ENCODE data around the gene TC2N. TPM values are rescaled to one million over a fixed set of nuclear protein-coding genes. Genes with fewer than 3 reads are reported as not detected.

The TC2N gene
- total and polyA plus RNA-seq, 2 experiments from 2014 or later, result 10.0 to 35.0 TPM

DNA sequence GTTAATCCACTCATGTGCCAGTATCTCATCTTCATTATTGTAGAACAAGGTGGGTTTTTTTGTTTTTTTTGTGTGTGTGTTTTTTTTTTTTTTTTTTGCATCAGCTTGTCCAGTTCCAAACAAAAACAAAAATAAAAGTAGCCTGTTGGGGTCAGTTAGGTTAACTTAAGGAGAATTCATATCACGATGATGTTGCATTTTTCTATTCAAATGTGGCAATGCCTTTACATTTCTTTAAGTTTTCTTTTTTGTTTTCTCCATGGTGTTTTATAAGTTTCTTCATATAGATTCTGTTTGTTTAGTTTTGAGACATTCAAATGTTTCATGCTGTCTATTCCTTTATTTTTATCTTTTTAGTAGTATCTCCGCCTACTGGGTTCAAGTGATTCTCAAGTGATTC is 119.3 kb downstream of the TC2N start:
- H3K4me3 ChIP-seq, result no peak overlapping the region
- TF ChIP-seq EZH2 (IDR thresholded peaks at IDR 0.05; ENCODE audit: low read depth, unreplicated experiment) (no peak), POLR2AphosphoS5 (IDR thresholded peaks at IDR 0.05; ENCODE audit: low read depth) (no peak), NANOG (IDR thresholded peaks at IDR 0.05; ENCODE audit: borderline replicate concordance) (no peak), ZNF331 (CRISPR knock-in tag; IDR thresholded peaks at IDR 0.05; ENCODE audit: low read depth) (no peak), EZH2phosphoT487 (IDR thresholded peaks at IDR 0.05; ENCODE audit: unreplicated experiment) (no peak), JUNB (IDR thresholded peaks at IDR 0.05; ENCODE audit: unreplicated experiment) (no peak), STAT1 (IDR thresholded peaks at IDR 0.05; ENCODE audit: unreplicated experiment) (no peak)
- TF ChIP-seq, protein P1, sequence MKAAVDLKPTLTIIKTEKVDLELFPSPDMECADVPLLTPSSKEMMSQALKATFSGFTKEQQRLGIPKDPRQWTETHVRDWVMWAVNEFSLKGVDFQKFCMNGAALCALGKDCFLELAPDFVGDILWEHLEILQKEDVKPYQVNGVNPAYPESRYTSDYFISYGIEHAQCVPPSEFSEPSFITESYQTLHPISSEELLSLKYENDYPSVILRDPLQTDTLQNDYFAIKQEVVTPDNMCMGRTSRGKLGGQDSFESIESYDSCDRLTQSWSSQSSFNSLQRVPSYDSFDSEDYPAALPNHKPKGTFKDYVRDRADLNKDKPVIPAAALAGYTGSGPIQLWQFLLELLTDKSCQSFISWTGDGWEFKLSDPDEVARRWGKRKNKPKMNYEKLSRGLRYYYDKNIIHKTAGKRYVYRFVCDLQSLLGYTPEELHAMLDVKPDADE (IDR thresholded peaks at IDR 0.05), result no peak
- TF ChIP-seq, protein P2, sequence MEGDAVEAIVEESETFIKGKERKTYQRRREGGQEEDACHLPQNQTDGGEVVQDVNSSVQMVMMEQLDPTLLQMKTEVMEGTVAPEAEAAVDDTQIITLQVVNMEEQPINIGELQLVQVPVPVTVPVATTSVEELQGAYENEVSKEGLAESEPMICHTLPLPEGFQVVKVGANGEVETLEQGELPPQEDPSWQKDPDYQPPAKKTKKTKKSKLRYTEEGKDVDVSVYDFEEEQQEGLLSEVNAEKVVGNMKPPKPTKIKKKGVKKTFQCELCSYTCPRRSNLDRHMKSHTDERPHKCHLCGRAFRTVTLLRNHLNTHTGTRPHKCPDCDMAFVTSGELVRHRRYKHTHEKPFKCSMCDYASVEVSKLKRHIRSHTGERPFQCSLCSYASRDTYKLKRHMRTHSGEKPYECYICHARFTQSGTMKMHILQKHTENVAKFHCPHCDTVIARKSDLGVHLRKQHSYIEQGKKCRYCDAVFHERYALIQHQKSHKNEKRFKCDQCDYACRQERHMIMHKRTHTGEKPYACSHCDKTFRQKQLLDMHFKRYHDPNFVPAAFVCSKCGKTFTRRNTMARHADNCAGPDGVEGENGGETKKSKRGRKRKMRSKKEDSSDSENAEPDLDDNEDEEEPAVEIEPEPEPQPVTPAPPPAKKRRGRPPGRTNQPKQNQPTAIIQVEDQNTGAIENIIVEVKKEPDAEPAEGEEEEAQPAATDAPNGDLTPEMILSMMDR (conservative IDR thresholded peaks at IDR 0.05; ENCODE audit: low read depth in 2 of 2), result no peak
- TF ChIP-seq, protein P3, sequence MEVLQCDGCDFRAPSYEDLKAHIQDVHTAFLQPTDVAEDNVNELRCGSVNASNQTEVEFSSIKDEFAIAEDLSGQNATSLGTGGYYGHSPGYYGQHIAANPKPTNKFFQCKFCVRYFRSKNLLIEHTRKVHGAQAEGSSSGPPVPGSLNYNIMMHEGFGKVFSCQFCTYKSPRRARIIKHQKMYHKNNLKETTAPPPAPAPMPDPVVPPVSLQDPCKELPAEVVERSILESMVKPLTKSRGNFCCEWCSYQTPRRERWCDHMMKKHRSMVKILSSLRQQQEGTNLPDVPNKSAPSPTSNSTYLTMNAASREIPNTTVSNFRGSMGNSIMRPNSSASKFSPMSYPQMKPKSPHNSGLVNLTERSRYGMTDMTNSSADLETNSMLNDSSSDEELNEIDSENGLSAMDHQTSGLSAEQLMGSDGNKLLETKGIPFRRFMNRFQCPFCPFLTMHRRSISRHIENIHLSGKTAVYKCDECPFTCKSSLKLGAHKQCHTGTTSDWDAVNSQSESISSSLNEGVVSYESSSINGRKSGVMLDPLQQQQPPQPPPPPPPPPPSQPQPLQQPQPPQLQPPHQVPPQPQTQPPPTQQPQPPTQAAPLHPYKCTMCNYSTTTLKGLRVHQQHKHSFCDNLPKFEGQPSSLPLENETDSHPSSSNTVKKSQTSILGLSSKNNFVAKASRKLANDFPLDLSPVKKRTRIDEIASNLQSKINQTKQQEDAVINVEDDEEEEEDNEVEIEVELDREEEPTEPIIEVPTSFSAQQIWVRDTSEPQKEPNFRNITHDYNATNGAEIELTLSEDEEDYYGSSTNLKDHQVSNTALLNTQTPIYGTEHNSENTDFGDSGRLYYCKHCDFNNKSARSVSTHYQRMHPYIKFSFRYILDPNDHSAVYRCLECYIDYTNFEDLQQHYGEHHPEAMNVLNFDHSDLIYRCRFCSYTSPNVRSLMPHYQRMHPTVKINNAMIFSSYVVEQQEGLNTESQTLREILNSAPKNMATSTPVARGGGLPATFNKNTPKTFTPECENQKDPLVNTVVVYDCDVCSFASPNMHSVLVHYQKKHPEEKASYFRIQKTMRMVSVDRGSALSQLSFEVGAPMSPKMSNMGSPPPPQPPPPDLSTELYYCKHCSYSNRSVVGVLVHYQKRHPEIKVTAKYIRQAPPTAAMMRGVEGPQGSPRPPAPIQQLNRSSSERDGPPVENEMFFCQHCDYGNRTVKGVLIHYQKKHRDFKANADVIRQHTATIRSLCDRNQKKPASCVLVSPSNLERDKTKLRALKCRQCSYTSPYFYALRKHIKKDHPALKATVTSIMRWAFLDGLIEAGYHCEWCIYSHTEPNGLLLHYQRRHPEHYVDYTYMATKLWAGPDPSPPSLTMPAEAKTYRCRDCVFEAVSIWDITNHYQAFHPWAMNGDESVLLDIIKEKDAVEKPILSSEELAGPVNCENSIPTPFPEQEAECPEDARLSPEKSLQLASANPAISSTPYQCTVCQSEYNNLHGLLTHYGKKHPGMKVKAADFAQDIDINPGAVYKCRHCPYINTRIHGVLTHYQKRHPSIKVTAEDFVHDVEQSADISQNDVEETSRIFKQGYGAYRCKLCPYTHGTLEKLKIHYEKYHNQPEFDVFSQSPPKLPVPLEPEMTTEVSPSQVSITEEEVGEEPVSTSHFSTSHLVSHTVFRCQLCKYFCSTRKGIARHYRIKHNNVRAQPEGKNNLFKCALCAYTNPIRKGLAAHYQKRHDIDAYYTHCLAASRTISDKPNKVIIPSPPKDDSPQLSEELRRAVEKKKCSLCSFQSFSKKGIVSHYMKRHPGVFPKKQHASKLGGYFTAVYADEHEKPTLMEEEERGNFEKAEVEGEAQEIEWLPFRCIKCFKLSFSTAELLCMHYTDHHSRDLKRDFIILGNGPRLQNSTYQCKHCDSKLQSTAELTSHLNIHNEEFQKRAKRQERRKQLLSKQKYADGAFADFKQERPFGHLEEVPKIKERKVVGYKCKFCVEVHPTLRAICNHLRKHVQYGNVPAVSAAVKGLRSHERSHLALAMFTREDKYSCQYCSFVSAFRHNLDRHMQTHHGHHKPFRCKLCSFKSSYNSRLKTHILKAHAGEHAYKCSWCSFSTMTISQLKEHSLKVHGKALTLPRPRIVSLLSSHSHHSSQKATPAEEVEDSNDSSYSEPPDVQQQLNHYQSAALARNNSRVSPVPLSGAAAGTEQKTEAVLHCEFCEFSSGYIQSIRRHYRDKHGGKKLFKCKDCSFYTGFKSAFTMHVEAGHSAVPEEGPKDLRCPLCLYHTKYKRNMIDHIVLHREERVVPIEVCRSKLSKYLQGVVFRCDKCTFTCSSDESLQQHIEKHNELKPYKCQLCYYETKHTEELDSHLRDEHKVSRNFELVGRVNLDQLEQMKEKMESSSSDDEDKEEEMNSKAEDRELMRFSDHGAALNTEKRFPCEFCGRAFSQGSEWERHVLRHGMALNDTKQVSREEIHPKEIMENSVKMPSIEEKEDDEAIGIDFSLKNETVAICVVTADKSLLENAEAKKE (CRISPR knock-in tag; IDR thresholded peaks at IDR 0.05), result no peak

More for the DNA sequence above, 119.3 kb downstream of the TC2N start:
- Histone ChIP-seq H3F3A (replicated peaks; ENCODE audit: low read depth) (no peaks in the 10 kb centered on the region), H3K27me3 (ENCODE audit: insufficient read depth) (no peaks in the 10 kb centered on the region), H2AFZ (no peak overlapping the region), H3K4me1 (ENCODE audit: insufficient read depth) (no peaks in the 10 kb centered on the region), H3K27ac (ENCODE audit: low read depth) (no peak overlapping the region), H4K20me1 (replicated peaks; ENCODE audit: insufficient read depth) (no peaks in the 10 kb centered on the region), H3K4me2 (no peak overlapping the region), H3K79me2 (replicated peaks; ENCODE audit: insufficient read depth) (no peaks in the 10 kb centered on the region), H3K36me3 (ENCODE audit: insufficient read depth) (no peaks in the 10 kb centered on the region), H3K9me2 (ENCODE audit: insufficient read depth) (no peaks in the 10 kb centered on the region)
- H3K36me3 Mint-ChIP-seq (ENCODE audit: low read depth), result no peaks in the 10 kb centered on the region
- DNase-seq (ENCODE audit: low spot score) (no peak), ATAC-seq (no peak)
- H3K4me3 Mint-ChIP-seq, result no peak overlapping the region
- no peaks in the 10 kb centered on the region for H3K9me3 Mint-ChIP-seq
- peaks cover under 1% of the 10 kb centered on the region; the same call in 2 of the 3 replicates for H3K4me1 Mint-ChIP-seq
- H3K27me3 Mint-ChIP-seq (ENCODE audit: insufficient read depth, low read depth, poor library complexity), result no peaks in the 10 kb centered on the region
- no peak overlapping the region for H3K27ac Mint-ChIP-seq

Measured in GM23338 (cell line).